Liver (tissue), 3 donors: ENCODE measurements around the gene EVPLL.

ENCODE experiments used
- CTCF ChIP-seq: fragments of 150-350 bp; IDR thresholded peaks from 2 replicates; pipeline ENCODE4 v1.5.1; 2017; ENCODE audit warnings: improper control_type of control experiment, low read depth, low read length; ENCODE audit not compliant: missing input control
- FOXA1 ChIP-seq: IDR thresholded peaks from 2 replicates; pipeline ENCODE4 v1.6.1; 2016; ENCODE audit warnings: antibody characterized with exemption
- HNF4A ChIP-seq, 2 donors: conservative IDR thresholded peaks; 2 replicates each; pipeline ENCODE4 v1.6.1; 2016; ENCODE audit warnings: antibody characterized with exemption in 2 of 2, mild to moderate bottlenecking in 2 of 2
- JUND ChIP-seq, 2 donors: IDR thresholded peaks; 2 replicates each; pipeline ENCODE4 v1.6.1; 2016; ENCODE audit warnings: antibody characterized with exemption in 2 of 2
- RAD21 ChIP-seq, 2 donors: IDR thresholded peaks; 2 replicates each; pipeline ENCODE4 v1.6.1; 2016; ENCODE audit warnings: antibody characterized with exemption in 2 of 2, mild to moderate bottlenecking in 2 of 2
- REST ChIP-seq: IDR thresholded peaks from 2 replicates; pipeline ENCODE4 v1.6.1; 2016; ENCODE audit warnings: antibody characterized with exemption, mild to moderate bottlenecking
- SP1 ChIP-seq: IDR thresholded peaks from 2 replicates; pipeline ENCODE4 v1.6.1; 2018; ENCODE audit warnings: antibody characterized with exemption, mild to moderate bottlenecking
- TAF1 ChIP-seq: conservative IDR thresholded peaks from 2 replicates; pipeline ENCODE4 v1.6.1; 2016; ENCODE audit warnings: antibody characterized with exemption, mild to moderate bottlenecking
- TF ChIP-seq, protein P1 (sequence below): IDR thresholded peaks from 2 replicates; pipeline ENCODE4 v1.6.1; 2016; ENCODE audit warnings: antibody characterized with exemption
- TF ChIP-seq, protein P2 (sequence below): IDR thresholded peaks from 2 replicates; pipeline ENCODE4 v1.6.1; 2016; ENCODE audit warnings: antibody characterized with exemption
- donor health status: healthy.
- donor health status: healthy.

- TF ChIP-seq TAF1, result no peak
- no peak for TF ChIP-seq CTCF
- no peak for TF ChIP-seq JUND (IDR thresholded peaks at IDR 0.05)
- no peak for TF ChIP-seq HNF4A (conservative IDR thresholded peaks at IDR 0.05)
- TF ChIP-seq RAD21 (IDR thresholded peaks at IDR 0.05), result no peak
- TF ChIP-seq, protein P1, sequence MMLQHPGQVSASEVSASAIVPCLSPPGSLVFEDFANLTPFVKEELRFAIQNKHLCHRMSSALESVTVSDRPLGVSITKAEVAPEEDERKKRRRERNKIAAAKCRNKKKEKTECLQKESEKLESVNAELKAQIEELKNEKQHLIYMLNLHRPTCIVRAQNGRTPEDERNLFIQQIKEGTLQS, result no peak
- no peak for TF ChIP-seq FOXA1
- TF ChIP-seq REST, result no peak
- TF ChIP-seq SP1, result no peak
- TF ChIP-seq, protein P2, sequence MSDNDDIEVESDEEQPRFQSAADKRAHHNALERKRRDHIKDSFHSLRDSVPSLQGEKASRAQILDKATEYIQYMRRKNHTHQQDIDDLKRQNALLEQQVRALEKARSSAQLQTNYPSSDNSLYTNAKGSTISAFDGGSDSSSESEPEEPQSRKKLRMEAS, result no peak
Observed at GRCh38 chr17:18382441-18383078, 5.0 kb downstream of the EVPLL start.
